GM03348 (cell line): ENCODE data around the gene TAS2R50.
"Not testable (repeated sequence)": the region's sequence is repeated elsewhere in the genome, so short reads cannot be mapped to it uniquely, and the experiment has no call there.

Experiments used
- DNase-seq: peaks from one replicate; pipeline ENCODE4 v3.0.0; 2012; ENCODE audit warnings: low spot score

The TAS2R50 gene

GRCh38 chr12:10986812-10987211 is at the start of gene TAS2R50:
TSS of gene TAS2R50 (minus strand) at chr12:10986912. CDS start at chr12:10986860, 52 bp downstream.
- no peak for DNase-seq

- not testable (repeated sequence) for DNase-seq
These were observed 47.2 kb upstream of the TAS2R50 start for GRCh38 chr12:11033959-11034358.

- no peak for DNase-seq
These were observed 44.6 kb upstream of the TAS2R50 start, which contains the start of gene TAS2R31 for GRCh38 chr12:11031307-11031706. TSS of gene TAS2R31 (minus strand) at chr12:11031407. CDS start at chr12:11031335, 72 bp downstream.

- no peak for DNase-seq
These were observed 39.4 kb upstream of the TAS2R50 start for GRCh38 chr12:11026118-11026517.

- DNase-seq: no peak
These were observed 36.7 kb upstream of the TAS2R50 start for GRCh38 chr12:11023387-11023786.

GRCh38 chr12:11022520-11022919 is 35.8 kb upstream of the TAS2R50 start, which contains the start of gene TAS2R19:
TSS of gene TAS2R19 (minus strand) at chr12:11022620. CDS start at chr12:11022571, 49 bp downstream.
- DNase-seq: no peak

- no peak for DNase-seq
These were observed 30.2 kb upstream of the TAS2R50 start for GRCh38 chr12:11016937-11017336.

GRCh38 chr12:11015775-11016430 is 29.2 kb upstream of the TAS2R50 start:
- no peak for DNase-seq

- no peak for DNase-seq
These were observed 27.5 kb upstream of the TAS2R50 start for GRCh38 chr12:11014234-11014633.

- no peak for DNase-seq
These were observed 20.9 kb upstream of the TAS2R50 start for GRCh38 chr12:11007608-11008007.

- no peak for DNase-seq
These were observed 11.5 kb upstream of the TAS2R50 start, which contains the start of gene TAS2R20 for GRCh38 chr12:10998204-10998603. TSS of gene TAS2R20 (minus strand) at chr12:10998304. CDS start at chr12:10997875, 429 bp downstream.

GRCh38 chr12:10994307-10994706 is 7.6 kb upstream of the TAS2R50 start:
- DNase-seq: no peak

GRCh38 chr12:10989107-10989506 is 2.4 kb upstream of the TAS2R50 start:
- DNase-seq: no peak

GRCh38 chr12:10982244-10982643 is 4.5 kb downstream of the TAS2R50 start:
- no peak for DNase-seq

GRCh38 chr12:10974965-10975364 is 11.7 kb downstream of the TAS2R50 start:
- DNase-seq: no peak

- DNase-seq: peak; percentile 20
These were observed 17.8 kb downstream of the TAS2R50 start for GRCh38 chr12:10968765-10969456.

- DNase-seq: peak; percentile 56
These were observed 19.3 kb downstream of the TAS2R50 start for GRCh38 chr12:10967409-10967808.

- DNase-seq: no peak
These were observed 20.4 kb downstream of the TAS2R50 start for GRCh38 chr12:10966314-10966713.

- DNase-seq: no peak
These were observed 21.2 kb downstream of the TAS2R50 start for GRCh38 chr12:10965476-10965875.

- DNase-seq: no peak
These were observed 26.5 kb downstream of the TAS2R50 start for GRCh38 chr12:10960211-10960610.

GRCh38 chr12:10959804-10960203 is 26.9 kb downstream of the TAS2R50 start:
- DNase-seq: no peak

GRCh38 chr12:10957741-10958140 is 29.0 kb downstream of the TAS2R50 start:
- DNase-seq: no peak

- DNase-seq: no peak
These were observed 30.6 kb downstream of the TAS2R50 start for GRCh38 chr12:10956085-10956484.
